Amniotic stem cell (primary cell): ENCODE results near the gene CYBRD1.

Source experiments
- DNase-seq: peaks from one replicate; lab custom pipeline; 2025; lab: John Stamatoyannopoulos, UW

The CYBRD1 gene

DNA sequence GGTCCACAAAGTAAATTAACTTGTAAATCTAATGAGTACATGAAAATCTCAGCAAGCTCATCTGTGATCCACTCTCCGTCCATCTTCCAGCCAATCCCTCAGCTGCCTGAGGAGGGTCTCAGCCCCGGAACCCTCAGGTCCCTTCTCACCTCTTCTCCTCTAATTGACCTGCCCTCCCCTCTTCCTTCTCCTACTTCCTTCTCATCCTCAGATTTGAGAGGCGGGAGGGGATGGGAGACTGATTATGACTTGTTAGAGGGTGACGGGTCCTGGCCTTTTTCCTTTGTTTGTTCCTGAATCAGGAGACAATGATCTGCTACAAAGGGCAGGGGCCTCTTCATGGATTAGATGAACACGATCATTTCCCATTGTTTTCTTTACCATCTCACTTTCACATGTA lies 80.1 kb downstream of the CYBRD1 start:
- no peak for DNase-seq
